ENCODE measurements around the gene GAL3ST3.
"Not testable (repeated sequence)": the region's sequence is repeated elsewhere in the genome, so short reads cannot be mapped to it uniquely, and the experiment has no call there.

DNA sequence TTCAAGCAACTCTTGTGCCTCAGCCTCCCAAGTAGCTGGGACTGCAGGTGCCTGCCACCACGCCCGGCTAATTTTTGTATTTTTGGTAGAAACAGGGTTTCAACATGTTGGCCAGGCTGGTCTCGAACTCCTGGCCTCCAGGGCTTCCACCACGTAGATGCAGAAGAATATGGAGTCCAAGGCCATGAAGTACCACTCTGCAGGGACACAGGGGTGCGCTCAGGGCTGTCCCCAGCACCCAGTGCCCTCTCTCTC is 25.8 kb downstream of the GAL3ST3 start:
- TF ChIP-seq, protein P1, sequence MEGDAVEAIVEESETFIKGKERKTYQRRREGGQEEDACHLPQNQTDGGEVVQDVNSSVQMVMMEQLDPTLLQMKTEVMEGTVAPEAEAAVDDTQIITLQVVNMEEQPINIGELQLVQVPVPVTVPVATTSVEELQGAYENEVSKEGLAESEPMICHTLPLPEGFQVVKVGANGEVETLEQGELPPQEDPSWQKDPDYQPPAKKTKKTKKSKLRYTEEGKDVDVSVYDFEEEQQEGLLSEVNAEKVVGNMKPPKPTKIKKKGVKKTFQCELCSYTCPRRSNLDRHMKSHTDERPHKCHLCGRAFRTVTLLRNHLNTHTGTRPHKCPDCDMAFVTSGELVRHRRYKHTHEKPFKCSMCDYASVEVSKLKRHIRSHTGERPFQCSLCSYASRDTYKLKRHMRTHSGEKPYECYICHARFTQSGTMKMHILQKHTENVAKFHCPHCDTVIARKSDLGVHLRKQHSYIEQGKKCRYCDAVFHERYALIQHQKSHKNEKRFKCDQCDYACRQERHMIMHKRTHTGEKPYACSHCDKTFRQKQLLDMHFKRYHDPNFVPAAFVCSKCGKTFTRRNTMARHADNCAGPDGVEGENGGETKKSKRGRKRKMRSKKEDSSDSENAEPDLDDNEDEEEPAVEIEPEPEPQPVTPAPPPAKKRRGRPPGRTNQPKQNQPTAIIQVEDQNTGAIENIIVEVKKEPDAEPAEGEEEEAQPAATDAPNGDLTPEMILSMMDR (IDR thresholded peaks at IDR 0.05 in 8 of 11, conservative IDR thresholded peaks at IDR 0.05 in 3 of 11): not testable (repeated sequence)
- not testable (repeated sequence) for TF ChIP-seq POLR2AphosphoS5, POLR2A (IDR thresholded peaks at IDR 0.05)

Measured in spleen (tissue), 7 donors.